ENCODE measurements around the gene CST2. TPM values are rescaled to one million over a fixed set of nuclear protein-coding genes. Genes with fewer than 3 reads are reported as not detected.

CST2 gene
- total and polyA plus RNA-seq, 2 donors (not counting 1 experiment from before 2014, with no cell fraction given): 0.12 TPM; not detected in 1

DNA sequence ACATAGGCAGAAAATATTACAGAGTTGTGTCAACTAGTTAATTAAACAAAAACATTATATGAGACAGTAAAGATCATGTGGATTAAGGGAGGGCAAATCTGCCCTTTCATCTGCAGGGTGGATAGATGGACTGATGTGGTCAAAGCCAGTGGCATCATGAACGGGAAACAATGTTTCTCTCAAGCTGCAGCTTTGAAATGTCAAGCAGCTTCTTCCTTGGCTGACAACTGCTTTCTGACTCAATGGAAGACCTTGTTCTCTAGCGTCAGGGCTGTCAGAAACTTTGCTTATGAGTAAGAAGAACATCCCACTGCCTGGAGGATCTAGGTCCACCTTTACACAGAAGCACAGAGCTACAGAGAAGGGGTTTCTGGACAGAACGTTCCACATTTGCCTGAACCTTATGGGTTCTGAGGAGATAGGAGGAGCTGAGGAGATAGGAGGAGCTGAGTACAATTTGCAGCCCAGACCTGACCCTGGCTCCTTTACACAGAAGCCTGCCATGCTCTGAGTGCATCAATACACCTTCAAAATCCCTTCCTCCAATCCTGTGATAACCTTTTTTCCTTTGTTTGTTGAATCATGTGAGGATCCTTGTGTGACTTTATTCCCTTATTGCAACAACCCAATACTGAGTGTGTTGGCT, 47.0 kb upstream of the CST2 start:
- H3K36me3 ChIP-seq (ENCODE audit: control insufficient read depth, insufficient read depth, low read length): no peaks in the 10 kb centered on the region
- H3K4me2 ChIP-seq (ENCODE audit: extremely low read depth, insufficient read depth, low read length): no peak overlapping the region
- H3K4me3 ChIP-seq (replicated peaks in 1 of 4; ENCODE audit: control extremely low read depth in 1 of 4, insufficient read depth in 1 of 4, low read depth in 3 of 4, low read length in 4 of 4): no peak overlapping the region
- DNase-seq (ENCODE audit: low read depth in 2 of 2): no peak
- H3K79me2 ChIP-seq (ENCODE audit: control insufficient read depth, insufficient read depth, low read length): no peaks in the 10 kb centered on the region
- H2AFZ ChIP-seq (ENCODE audit: low read length): no peak overlapping the region
- H3K27me3 ChIP-seq (ENCODE audit: control insufficient read depth, insufficient read depth, low read length): no peaks in the 10 kb centered on the region
- no peaks in the 10 kb centered on the region for H3K9me3 ChIP-seq (ENCODE audit: control insufficient read depth, insufficient read depth, low read depth, low read length)
- no peaks in the 10 kb centered on the region for H3K4me1 ChIP-seq (ENCODE audit: control insufficient read depth, extremely low read depth, insufficient read depth, low read length)
- TF ChIP-seq EZH2 (IDR thresholded peaks at IDR 0.05; ENCODE audit: low read length, missing control alignments): no peak
- TF ChIP-seq, protein P1, sequence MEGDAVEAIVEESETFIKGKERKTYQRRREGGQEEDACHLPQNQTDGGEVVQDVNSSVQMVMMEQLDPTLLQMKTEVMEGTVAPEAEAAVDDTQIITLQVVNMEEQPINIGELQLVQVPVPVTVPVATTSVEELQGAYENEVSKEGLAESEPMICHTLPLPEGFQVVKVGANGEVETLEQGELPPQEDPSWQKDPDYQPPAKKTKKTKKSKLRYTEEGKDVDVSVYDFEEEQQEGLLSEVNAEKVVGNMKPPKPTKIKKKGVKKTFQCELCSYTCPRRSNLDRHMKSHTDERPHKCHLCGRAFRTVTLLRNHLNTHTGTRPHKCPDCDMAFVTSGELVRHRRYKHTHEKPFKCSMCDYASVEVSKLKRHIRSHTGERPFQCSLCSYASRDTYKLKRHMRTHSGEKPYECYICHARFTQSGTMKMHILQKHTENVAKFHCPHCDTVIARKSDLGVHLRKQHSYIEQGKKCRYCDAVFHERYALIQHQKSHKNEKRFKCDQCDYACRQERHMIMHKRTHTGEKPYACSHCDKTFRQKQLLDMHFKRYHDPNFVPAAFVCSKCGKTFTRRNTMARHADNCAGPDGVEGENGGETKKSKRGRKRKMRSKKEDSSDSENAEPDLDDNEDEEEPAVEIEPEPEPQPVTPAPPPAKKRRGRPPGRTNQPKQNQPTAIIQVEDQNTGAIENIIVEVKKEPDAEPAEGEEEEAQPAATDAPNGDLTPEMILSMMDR (conservative IDR thresholded peaks at IDR 0.05 in 1 of 2, IDR thresholded peaks at IDR 0.05 in 1 of 2; ENCODE audit: low read depth in 1 of 2, low read length in 2 of 2): no peak
- no peaks in the 10 kb centered on the region for H4K20me1 ChIP-seq (ENCODE audit: control insufficient read depth, extremely low read depth, insufficient read depth, low read length)
- no peak overlapping the region for H3K27ac ChIP-seq (ENCODE audit: insufficient read depth, low read length)
- no peak overlapping the region for H3K9ac ChIP-seq (ENCODE audit: insufficient read depth, low read length)

DNA sequence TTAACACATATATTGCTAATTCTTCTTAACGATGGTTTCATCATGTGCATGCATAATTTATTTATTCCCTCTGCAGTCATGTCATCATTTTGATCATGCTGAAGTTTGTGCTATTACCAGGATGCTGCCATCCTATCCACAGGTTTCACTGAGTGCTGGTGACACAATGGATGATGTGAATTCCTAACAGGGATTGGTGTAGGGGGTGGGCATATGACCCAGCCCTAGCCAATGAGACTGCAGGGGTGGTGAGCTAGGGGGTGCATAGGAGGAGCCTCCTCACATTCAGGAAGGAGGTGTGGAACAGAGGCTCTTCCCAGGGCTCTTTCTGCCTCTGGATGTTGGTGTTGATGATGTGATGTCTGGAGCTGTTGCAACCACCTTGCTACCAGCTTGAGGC, 45.5 kb upstream of the CST2 start:
- Histone ChIP-seq H2AFZ (ENCODE audit: low read length) (no peak overlapping the region), H3K79me2 (ENCODE audit: control insufficient read depth, insufficient read depth, low read length) (no peaks in the 10 kb centered on the region), H3K4me2 (ENCODE audit: extremely low read depth, insufficient read depth, low read length) (no peak overlapping the region), H3K27ac (ENCODE audit: insufficient read depth, low read length) (no peak overlapping the region), H4K20me1 (ENCODE audit: control insufficient read depth, extremely low read depth, insufficient read depth, low read length) (no peaks in the 10 kb centered on the region), H3K4me1 (ENCODE audit: control insufficient read depth, extremely low read depth, insufficient read depth, low read length) (no peaks in the 10 kb centered on the region), H3K4me3 (replicated peaks in 1 of 4; ENCODE audit: control extremely low read depth in 1 of 4, insufficient read depth in 1 of 4, low read depth in 3 of 4, low read length in 4 of 4) (no peak overlapping the region), H3K9me3 (ENCODE audit: control insufficient read depth, insufficient read depth, low read depth, low read length) (no peaks in the 10 kb centered on the region), H3K27me3 (ENCODE audit: control insufficient read depth, insufficient read depth, low read length) (no peaks in the 10 kb centered on the region), H3K36me3 (ENCODE audit: control insufficient read depth, insufficient read depth, low read length) (no peaks in the 10 kb centered on the region), H3K9ac (ENCODE audit: insufficient read depth, low read length) (no peak overlapping the region)
- no peak for DNase-seq (ENCODE audit: low read depth in 2 of 2)
- TF ChIP-seq, protein P1 (conservative IDR thresholded peaks at IDR 0.05 in 1 of 2, IDR thresholded peaks at IDR 0.05 in 1 of 2; ENCODE audit: low read depth in 1 of 2, low read length in 2 of 2): no peak
- TF ChIP-seq EZH2 (IDR thresholded peaks at IDR 0.05; ENCODE audit: low read length, missing control alignments): no peak

DNA sequence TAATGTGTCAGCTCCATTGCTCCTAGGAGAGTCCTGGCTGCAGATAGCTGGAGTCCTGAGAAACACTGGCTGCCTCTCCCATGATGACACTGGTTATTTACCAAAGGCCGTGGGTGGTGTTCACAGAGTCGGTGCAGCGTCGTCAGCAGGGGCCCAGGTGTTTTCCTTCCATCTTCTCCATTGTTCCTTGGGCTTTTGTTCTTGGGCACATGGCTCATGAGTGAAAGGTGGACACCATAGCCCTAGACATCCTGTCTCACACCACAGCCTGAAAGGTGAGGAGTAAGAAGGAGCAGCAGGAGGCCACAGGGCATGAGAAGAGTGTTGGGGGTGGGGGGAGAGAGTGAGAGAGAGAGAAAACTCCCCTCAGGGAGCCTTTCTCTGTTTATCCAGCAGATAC, 43.9 kb upstream of the CST2 start:
- Histone ChIP-seq H3K9me3 (ENCODE audit: control insufficient read depth, insufficient read depth, low read depth, low read length) (no peaks in the 10 kb centered on the region), H3K79me2 (ENCODE audit: control insufficient read depth, insufficient read depth, low read length) (no peaks in the 10 kb centered on the region), H3K4me2 (ENCODE audit: extremely low read depth, insufficient read depth, low read length) (no peak overlapping the region), H3K4me3 (replicated peaks in 1 of 4; ENCODE audit: control extremely low read depth in 1 of 4, insufficient read depth in 1 of 4, low read depth in 3 of 4, low read length in 4 of 4) (no peak overlapping the region), H3K9ac (ENCODE audit: insufficient read depth, low read length) (no peak overlapping the region), H2AFZ (ENCODE audit: low read length) (no peak overlapping the region), H3K27ac (ENCODE audit: insufficient read depth, low read length) (no peak overlapping the region), H4K20me1 (ENCODE audit: control insufficient read depth, extremely low read depth, insufficient read depth, low read length) (no peaks in the 10 kb centered on the region), H3K27me3 (ENCODE audit: control insufficient read depth, insufficient read depth, low read length) (no peaks in the 10 kb centered on the region), H3K4me1 (ENCODE audit: control insufficient read depth, extremely low read depth, insufficient read depth, low read length) (no peaks in the 10 kb centered on the region), H3K36me3 (ENCODE audit: control insufficient read depth, insufficient read depth, low read length) (no peaks in the 10 kb centered on the region)
- TF ChIP-seq, protein P1 (conservative IDR thresholded peaks at IDR 0.05 in 1 of 2, IDR thresholded peaks at IDR 0.05 in 1 of 2; ENCODE audit: low read depth in 1 of 2, low read length in 2 of 2): no peak
- TF ChIP-seq EZH2 (IDR thresholded peaks at IDR 0.05; ENCODE audit: low read length, missing control alignments): no peak
- DNase-seq (ENCODE audit: low read depth in 2 of 2): no peak
